Activated T-cell treated with anti-CD3 and anti-CD28 coated beads, Interleukin-2, amount 50 U/mL, for 48 hours (primary cell): ENCODE data around the gene TET1.
A peak's percentile ranks its signal among the peaks of the same experiment; 100 is the strongest.
"Not testable (repeated sequence)": the region's sequence is repeated elsewhere in the genome, so short reads cannot be mapped to it uniquely, and the experiment has no call there.

Experiments
- DNase-seq, 2 experiments: peaks; one replicate each; pipeline ENCODE4 v3.0.0-alpha.2; 2020

Gene TET1

GRCh38 chr10:68720793-68721672, 160.9 kb downstream of the TET1 start, which contains the start of gene CCAR1:
CCAR1 (plus strand) TSS chr10:68721239; CDS start chr10:68722505, 1,266 bp downstream.
- DNase-seq = peak; percentile 95 to 97

- no peak for DNase-seq
These were observed 161.7 kb downstream of the TET1 start for GRCh38 chr10:68721673-68722335.

GRCh38 chr10:68725016-68725415, 164.9 kb downstream of the TET1 start:
- no peak for DNase-seq

- no peak for DNase-seq
These were observed 167.0 kb downstream of the TET1 start for GRCh38 chr10:68727146-68727545.

GRCh38 chr10:68732651-68733050, 172.5 kb downstream of the TET1 start:
- DNase-seq = no peak

- no peak for DNase-seq
These were observed 174.2 kb downstream of the TET1 start for GRCh38 chr10:68734349-68734748.

GRCh38 chr10:68735119-68735518, 175.0 kb downstream of the TET1 start:
- DNase-seq = no peak

GRCh38 chr10:68735739-68736138, 175.6 kb downstream of the TET1 start:
- DNase-seq = not testable (repeated sequence)

- DNase-seq = not testable (repeated sequence)
These were observed 180.5 kb downstream of the TET1 start for GRCh38 chr10:68740676-68741075.

- DNase-seq = no peak
These were observed 182.3 kb downstream of the TET1 start for GRCh38 chr10:68742397-68742796.
